Measurements from ENCODE around the gene TTC28. TPM values are rescaled to one million over a fixed set of nuclear protein-coding genes. Genes with fewer than 3 reads are reported as not detected.

TTC28 gene
- total RNA-seq, 3 donors from 2014 or later, result 9.6 to 32.3 (median 13.2) TPM

DNA sequence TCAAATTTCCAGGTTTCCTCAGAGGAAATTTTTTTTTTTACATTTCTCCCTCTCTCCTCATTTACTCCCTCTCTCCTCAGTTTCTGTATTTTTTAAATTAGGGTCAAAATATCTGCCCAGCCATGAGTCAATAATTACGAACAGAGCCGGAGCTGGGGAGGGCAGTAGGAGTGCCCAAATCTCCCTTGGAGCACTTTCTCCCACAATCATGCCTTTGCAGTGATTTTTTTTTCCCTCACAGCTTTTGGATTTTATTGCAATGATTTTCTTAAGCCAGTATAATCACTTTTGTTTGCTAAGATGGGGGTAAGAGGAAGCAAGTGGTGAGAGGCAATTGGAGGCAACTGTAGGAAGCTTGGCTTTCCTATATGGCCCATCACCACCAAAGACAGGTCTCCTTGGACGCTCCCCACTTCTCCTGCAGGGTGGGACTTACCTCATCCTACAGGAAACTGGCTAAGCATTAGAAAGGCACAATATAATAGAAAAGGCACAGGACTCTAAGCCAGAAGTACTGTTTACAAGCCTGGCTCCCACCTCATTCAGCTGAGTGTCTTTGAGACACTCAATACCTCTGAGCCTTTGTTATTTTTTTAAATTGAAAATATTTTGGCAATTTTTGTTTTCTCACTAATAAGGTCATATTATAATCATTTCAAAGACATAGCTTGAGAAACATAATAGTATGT, 568.0 kb downstream of the TTC28 start:
- Histone ChIP-seq H3K9me3 (no peaks in the 10 kb centered on the region), H3K36me3 (ENCODE audit: low read depth) (no peaks in the 10 kb centered on the region), H3K4me3 (no peak overlapping the region), H3K4me1 (ENCODE audit: low read depth) (no peaks in the 10 kb centered on the region)
- TF ChIP-seq, protein P1, sequence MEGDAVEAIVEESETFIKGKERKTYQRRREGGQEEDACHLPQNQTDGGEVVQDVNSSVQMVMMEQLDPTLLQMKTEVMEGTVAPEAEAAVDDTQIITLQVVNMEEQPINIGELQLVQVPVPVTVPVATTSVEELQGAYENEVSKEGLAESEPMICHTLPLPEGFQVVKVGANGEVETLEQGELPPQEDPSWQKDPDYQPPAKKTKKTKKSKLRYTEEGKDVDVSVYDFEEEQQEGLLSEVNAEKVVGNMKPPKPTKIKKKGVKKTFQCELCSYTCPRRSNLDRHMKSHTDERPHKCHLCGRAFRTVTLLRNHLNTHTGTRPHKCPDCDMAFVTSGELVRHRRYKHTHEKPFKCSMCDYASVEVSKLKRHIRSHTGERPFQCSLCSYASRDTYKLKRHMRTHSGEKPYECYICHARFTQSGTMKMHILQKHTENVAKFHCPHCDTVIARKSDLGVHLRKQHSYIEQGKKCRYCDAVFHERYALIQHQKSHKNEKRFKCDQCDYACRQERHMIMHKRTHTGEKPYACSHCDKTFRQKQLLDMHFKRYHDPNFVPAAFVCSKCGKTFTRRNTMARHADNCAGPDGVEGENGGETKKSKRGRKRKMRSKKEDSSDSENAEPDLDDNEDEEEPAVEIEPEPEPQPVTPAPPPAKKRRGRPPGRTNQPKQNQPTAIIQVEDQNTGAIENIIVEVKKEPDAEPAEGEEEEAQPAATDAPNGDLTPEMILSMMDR (IDR thresholded peaks at IDR 0.05), result no peak
- intact Hi-C loops (cut with DNase I, micrococcal nuclease), result no loop called here
- ATAC-seq, result no peak
- no peak for DNase-seq

DNA sequence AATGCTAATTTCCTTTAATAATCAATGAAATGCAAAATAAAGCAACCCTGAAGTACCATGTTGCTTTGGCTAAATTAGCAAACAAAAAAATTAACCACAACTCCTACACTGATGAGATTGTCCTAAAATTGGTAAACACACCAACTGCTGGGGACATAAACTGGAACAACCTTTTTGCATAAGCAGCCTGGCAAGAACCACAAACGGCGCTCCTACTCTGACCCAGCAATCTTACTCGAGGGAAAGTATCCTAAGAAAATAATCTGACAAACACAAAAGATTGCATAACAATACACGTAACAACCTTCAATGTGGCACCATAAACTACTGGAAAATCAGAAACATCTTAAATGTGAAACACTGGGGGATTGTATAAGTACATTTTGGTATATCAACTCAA, 570.8 kb downstream of the TTC28 start:
- Histone ChIP-seq H3K36me3 (ENCODE audit: low read depth) (no peaks in the 10 kb centered on the region), H3K4me3 (no peak overlapping the region), H3K4me1 (ENCODE audit: low read depth) (no peaks in the 10 kb centered on the region), H3K9me3 (no peaks in the 10 kb centered on the region)
- DNase-seq (no peak), ATAC-seq (no peak)
- TF ChIP-seq, protein P1 (IDR thresholded peaks at IDR 0.05), result no peak
- intact Hi-C loops (cut with DNase I, micrococcal nuclease), result no loop called here

DNA sequence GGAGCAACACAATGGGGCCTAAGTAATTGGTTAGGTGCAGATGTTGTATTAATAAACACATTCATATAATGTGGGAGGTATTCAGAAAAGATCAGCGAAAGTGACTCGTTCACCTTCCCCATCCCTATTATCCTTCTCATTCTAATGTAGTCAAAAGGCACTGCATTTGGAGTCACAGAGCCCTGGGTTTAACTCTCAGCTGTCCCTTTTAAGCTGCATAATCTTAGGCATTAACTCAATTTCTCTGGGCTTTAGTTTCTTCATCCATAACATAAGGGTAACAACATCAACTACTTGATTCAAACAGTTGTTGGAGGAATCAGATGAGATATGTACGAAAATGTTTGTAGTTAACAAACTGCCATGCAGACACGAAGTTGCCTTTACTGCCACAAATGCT, 573.0 kb downstream of the TTC28 start:
- H3K36me3 ChIP-seq (ENCODE audit: low read depth), result no peaks in the 10 kb centered on the region
- TF ChIP-seq, protein P1 (IDR thresholded peaks at IDR 0.05), result no peak
- H3K4me3 ChIP-seq, result no peak overlapping the region
- H3K4me1 ChIP-seq (ENCODE audit: low read depth), result no peaks in the 10 kb centered on the region
- H3K9me3 ChIP-seq, result no peaks in the 10 kb centered on the region
- DNase-seq (no peak), ATAC-seq (no peak)
- intact Hi-C loops (cut with DNase I, micrococcal nuclease), result no loop called here

DNA sequence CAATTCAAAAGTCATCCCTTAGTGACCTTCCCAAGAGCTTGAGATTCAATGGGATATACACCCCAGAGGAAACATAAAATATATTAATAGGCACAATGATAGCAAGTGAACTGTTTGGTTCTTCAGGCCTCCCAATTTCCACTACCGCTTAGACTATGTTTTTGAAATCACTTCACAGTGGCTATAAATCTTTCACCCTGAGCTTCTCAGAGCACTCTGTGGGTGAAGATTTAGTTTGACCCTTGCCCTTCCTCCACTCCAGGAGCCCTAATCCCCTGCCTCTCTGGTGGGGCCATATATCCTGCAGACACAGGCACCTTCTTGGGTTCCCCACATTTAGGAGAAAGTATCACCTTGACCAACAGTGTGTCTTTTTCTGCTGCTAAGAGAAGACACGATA, 573.7 kb downstream of the TTC28 start:
- no peak for ATAC-seq
- H3K4me1 ChIP-seq (ENCODE audit: low read depth), result no peaks in the 10 kb centered on the region

DNA sequence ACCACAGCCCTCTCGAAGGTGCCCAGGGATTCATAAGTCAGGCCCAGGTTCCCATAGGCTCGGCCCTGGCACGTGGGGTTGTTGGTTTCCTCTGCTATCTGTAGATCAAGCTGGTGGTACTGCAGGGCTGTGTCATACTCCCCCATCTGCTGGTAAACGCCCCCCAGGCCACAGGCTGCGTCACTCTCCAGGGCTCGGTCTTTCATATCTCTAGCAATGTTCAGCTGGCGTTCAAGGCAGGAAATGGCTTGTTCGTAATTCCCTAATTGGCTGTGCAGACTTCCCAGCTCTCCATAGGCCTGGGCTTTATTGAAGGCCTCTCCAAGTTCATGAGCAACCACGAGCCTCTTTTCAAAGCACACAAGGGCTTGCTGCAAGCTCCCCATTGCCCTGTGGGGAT, 574.2 kb downstream of the TTC28 start:
- no peak for DNase-seq
- Histone ChIP-seq H3K9me3 (no peaks in the 10 kb centered on the region), H3K4me1 (ENCODE audit: low read depth) (no peaks in the 10 kb centered on the region), H3K36me3 (ENCODE audit: low read depth) (no peaks in the 10 kb centered on the region), H3K4me3 (no peak overlapping the region)
- no peak for ATAC-seq
- intact Hi-C loops (cut with DNase I, micrococcal nuclease), result no loop called here
- TF ChIP-seq, protein P1 (IDR thresholded peaks at IDR 0.05), result no peak

More for the DNA sequence above, 573.7 kb downstream of the TTC28 start:
- TF ChIP-seq, protein P1 (IDR thresholded peaks at IDR 0.05), result no peak
- DNase-seq, result no peak
- Histone ChIP-seq H3K9me3 (no peaks in the 10 kb centered on the region), H3K36me3 (ENCODE audit: low read depth) (no peaks in the 10 kb centered on the region), H3K4me3 (no peak overlapping the region)
- intact Hi-C loops (cut with DNase I, micrococcal nuclease), result no loop called here

DNA sequence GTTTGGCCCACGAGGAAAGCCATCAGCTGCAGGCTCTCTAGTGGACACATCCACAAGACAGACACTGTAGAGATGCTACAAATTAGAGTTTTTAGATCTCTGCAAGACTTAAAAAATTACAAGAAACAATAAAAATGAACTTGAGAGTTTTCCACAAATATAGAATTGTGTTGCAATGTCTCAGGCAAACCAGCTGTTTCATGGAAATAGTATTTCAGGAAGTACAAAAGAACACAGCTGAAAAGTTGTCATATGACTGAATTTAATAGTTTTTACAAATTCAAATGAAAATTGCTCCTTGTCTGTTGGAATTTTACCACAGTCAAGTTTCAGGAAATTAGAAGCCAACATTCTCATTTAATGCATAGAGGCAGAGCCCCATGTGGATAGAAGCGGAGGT, 576.0 kb downstream of the TTC28 start:
- intact Hi-C loops (cut with DNase I, micrococcal nuclease), result no loop called here
- Histone ChIP-seq H3K36me3 (ENCODE audit: low read depth) (no peaks in the 10 kb centered on the region), H3K9me3 (no peaks in the 10 kb centered on the region), H3K4me1 (ENCODE audit: low read depth) (no peaks in the 10 kb centered on the region), H3K4me3 (no peak overlapping the region)
- DNase-seq (no peak), ATAC-seq (no peak)
- TF ChIP-seq, protein P1 (IDR thresholded peaks at IDR 0.05), result no peak

Data from mucosa of descending colon (tissue), 3 donors.